Prostate gland (tissue), 2 donors: Measurements from ENCODE around the gene KLF6.

Experiments
- CTCF ChIP-seq, 4 experiments: fragments of 200-600 bp in 2 of 4; fragments of 450-650 bp in 2 of 4; sonication (generic) in 2 of 4; IDR thresholded peaks; 1 replicate in 3 of 4; 2 replicates in 1 of 4; pipeline ENCODE4 v1.5.1; 2016 to 2019; ENCODE audit warnings: antibody characterized with exemption in 4 of 4, mild to moderate bottlenecking in 2 of 4, moderate library complexity in 2 of 4
- POLR2A ChIP-seq: fragments of 450-650 bp; IDR thresholded peaks from one replicate; pipeline ENCODE4 v1.6.1; 2016; ENCODE audit warnings: antibody characterized with exemption, mild to moderate bottlenecking

DNA sequence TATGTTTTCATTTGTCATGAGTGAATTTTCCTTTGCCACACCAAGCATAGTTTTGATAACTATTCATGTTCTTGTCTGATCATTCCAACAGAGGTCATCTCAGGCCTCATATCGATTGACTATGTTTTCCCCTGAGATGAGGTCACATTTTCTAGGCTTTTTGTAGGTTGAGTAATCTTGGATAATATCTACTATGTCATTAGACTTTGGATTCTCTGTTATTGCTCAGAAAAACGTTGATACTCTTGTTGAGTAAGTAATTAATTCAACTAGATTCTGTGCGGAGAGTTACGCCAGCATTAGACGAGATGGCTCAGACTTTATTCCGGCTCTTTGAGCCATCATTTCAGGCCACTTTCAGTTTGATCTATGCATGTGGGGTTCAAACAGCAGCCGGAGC is 57.7 kb downstream of the KLF6 start:
- TF ChIP-seq CTCF (IDR thresholded peaks at IDR 0.05) (no peak), POLR2A (no peak)
